Keratinocyte (primary cell): ENCODE results near the gene GPAM.

Experiments used
- EZH2 ChIP-seq: IDR thresholded peaks from one replicate; pipeline ENCODE4 v1.6.1; 2012; ENCODE audit warnings: inconsistent platforms, mild to moderate bottlenecking, low read length, moderate library complexity
- TF ChIP-seq, protein P1 (sequence below), 3 experiments: IDR thresholded peaks in 1 of 3; conservative IDR thresholded peaks in 1 of 3; optimal IDR thresholded peaks in 1 of 3; 2 replicates in 2 of 3; 3 replicates in 1 of 3; pipeline versions ENCODE3 to v1.5.1; 2011; ENCODE audit warnings: low read length in 3 of 3, mild to moderate bottlenecking in 3 of 3, moderate library complexity in 2 of 3, control low read depth in 1 of 3, inconsistent platforms in 1 of 3; ENCODE audit not compliant: insufficient read depth in 2 of 3; ENCODE audit errors: extremely low read depth in 1 of 3

DNA sequence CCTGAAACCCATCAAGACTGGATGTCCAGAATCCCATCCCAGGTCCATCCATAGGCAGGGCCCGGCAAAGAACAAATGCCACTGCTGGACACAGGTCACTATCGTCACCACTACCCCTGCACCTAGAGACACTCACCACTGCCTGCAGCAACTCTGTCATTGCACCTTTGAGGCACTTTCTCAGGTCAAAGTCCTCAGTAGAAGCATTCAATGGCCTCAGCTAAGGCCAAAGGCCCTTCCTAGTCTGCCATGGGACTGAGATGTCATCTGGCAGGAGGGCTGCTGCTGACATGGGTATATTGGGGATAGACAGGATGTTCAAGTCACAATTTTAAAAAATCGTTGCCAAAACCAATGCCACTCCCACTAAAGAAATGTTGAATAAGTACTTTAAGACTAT, 58.7 kb downstream of the GPAM start:
- TF ChIP-seq, protein P1, sequence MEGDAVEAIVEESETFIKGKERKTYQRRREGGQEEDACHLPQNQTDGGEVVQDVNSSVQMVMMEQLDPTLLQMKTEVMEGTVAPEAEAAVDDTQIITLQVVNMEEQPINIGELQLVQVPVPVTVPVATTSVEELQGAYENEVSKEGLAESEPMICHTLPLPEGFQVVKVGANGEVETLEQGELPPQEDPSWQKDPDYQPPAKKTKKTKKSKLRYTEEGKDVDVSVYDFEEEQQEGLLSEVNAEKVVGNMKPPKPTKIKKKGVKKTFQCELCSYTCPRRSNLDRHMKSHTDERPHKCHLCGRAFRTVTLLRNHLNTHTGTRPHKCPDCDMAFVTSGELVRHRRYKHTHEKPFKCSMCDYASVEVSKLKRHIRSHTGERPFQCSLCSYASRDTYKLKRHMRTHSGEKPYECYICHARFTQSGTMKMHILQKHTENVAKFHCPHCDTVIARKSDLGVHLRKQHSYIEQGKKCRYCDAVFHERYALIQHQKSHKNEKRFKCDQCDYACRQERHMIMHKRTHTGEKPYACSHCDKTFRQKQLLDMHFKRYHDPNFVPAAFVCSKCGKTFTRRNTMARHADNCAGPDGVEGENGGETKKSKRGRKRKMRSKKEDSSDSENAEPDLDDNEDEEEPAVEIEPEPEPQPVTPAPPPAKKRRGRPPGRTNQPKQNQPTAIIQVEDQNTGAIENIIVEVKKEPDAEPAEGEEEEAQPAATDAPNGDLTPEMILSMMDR (optimal IDR thresholded peaks at IDR 0.05 in 1 of 3, IDR thresholded peaks at IDR 0.05 in 1 of 3, conservative IDR thresholded peaks at IDR 0.05 in 1 of 3; ENCODE audit: extremely low read depth in 1 of 3, insufficient read depth in 2 of 3, low read length in 3 of 3): no peak
- TF ChIP-seq EZH2: no peak
